IPS DF 6.9 (cell line): ENCODE data around the gene GNG3.
A peak's percentile ranks its signal among the peaks of the same experiment; 100 is the strongest.
"Not testable (repeated sequence)": the region's sequence is repeated elsewhere in the genome, so short reads cannot be mapped to it uniquely, and the experiment has no call there.

Experiments used
- DNase-seq: peaks from one replicate; pipeline ENCODE4 v3.0.0-alpha.2; 2013; ENCODE audit warnings: low read depth, low spot score
- H3K27ac ChIP-seq: one replicate; pipeline ENCODE4 v1.5.1; 2013; ENCODE audit warnings: low read length, control low read depth
- H3K27me3 ChIP-seq: 2 replicates; pipeline ENCODE4 v1.6.1; 2013; ENCODE audit warnings: mild to moderate bottlenecking, low read length; ENCODE audit not compliant: control insufficient read depth, insufficient read depth
- H3K36me3 ChIP-seq: 2 replicates; pipeline ENCODE4 v1.6.1; 2013; ENCODE audit warnings: low read length; ENCODE audit not compliant: control insufficient read depth, insufficient read depth
- H3K4me1 ChIP-seq: 2 replicates; pipeline ENCODE4 v1.6.1; 2013; ENCODE audit warnings: low read length; ENCODE audit not compliant: control insufficient read depth, insufficient read depth
- H3K4me3 ChIP-seq: 2 replicates; pipeline ENCODE4 v1.5.1; 2013; ENCODE audit warnings: mild to moderate bottlenecking, low read length
- H3K9me3 ChIP-seq: 2 replicates; pipeline ENCODE4 v1.6.1; 2013; ENCODE audit warnings: low read length, inconsistent platforms; ENCODE audit not compliant: control insufficient read depth, insufficient read depth
- WGBS: extraction: QIAGEN DNeasy Blood & Tissue Kit; methylation state at CpG from one replicate; pipeline ENCODE4 v1.1.7; 2013; ENCODE audit warnings: mixed read lengths, missing lambda C conversion rate; ENCODE audit not compliant: insufficient read length, insufficient coverage; 5-methylcytosine and 5-hydroxymethylcytosine counted together

Gene GNG3

GRCh38 chr11:62687508-62688396 is 19.7 kb upstream of the GNG3 start:
- 100% methylated on average over 2 of the region's 74 CpGs for WGBS
- Histone ChIP-seq H3K4me1 (no peaks in the 10 kb centered on the region), H3K27me3 (no peaks in the 10 kb centered on the region), H3K4me3 (no peak overlapping the region), H3K36me3 (peaks cover 16% of the 10 kb centered on the region), H3K9me3 (no peaks in the 10 kb centered on the region), H3K27ac (no peak overlapping the region)
- no peak for DNase-seq

GRCh38 chr11:62688491-62688890 is 19.0 kb upstream of the GNG3 start:
- Histone ChIP-seq H3K4me3 (no peak overlapping the region), H3K27me3 (no peaks in the 10 kb centered on the region), H3K4me1 (no peaks in the 10 kb centered on the region), H3K9me3 (no peaks in the 10 kb centered on the region), H3K36me3 (peaks cover 16% of the 10 kb centered on the region), H3K27ac (no peak overlapping the region)
- no peak for DNase-seq
- WGBS: no CpG with 5 or more reads among the region's 1 CpG

- no peaks in the 10 kb centered on the region for H3K27me3 ChIP-seq
- no peak for DNase-seq
- H3K4me1 ChIP-seq: no peaks in the 10 kb centered on the region
- H3K36me3 ChIP-seq: peaks cover 16% of the 10 kb centered on the region
- H3K4me3 ChIP-seq: no peak within 1 kb of the TSS
- WGBS: no CpG with 5 or more reads among the region's 11 CpGs
- H3K9me3 ChIP-seq: no peaks in the 10 kb centered on the region
- no peak within 1 kb of the TSS for H3K27ac ChIP-seq
Measured at GRCh38 chr11:62689421-62690183, 17.9 kb upstream of the GNG3 start, which contains the start of gene LRRN4CL. TSS of gene LRRN4CL (minus strand) at chr11:62689530. CDS start at chr11:62688508, 1,022 bp downstream.

- H3K36me3 ChIP-seq: peaks cover 16% of the 10 kb centered on the region; the same call in 1 of the 2 replicates
Measured at GRCh38 chr11:62693624-62694023, 13.9 kb upstream of the GNG3 start.

GRCh38 chr11:62694455-62695167 is 12.9 kb upstream of the GNG3 start:
- Histone ChIP-seq H3K36me3 (peaks cover 17% of the 10 kb centered on the region; the same call in 1 of the 2 replicates), H3K27me3 (no peaks in the 10 kb centered on the region), H3K9me3 (no peaks in the 10 kb centered on the region), H3K4me1 (no peaks in the 10 kb centered on the region), H3K4me3 (no peak overlapping the region), H3K27ac (no peak overlapping the region)
- whole genome bisulfite sequencing: no CpG with 5 or more reads among the region's 14 CpGs
- DNase-seq: no peak

More at GRCh38 chr11:62693624-62694023, 13.9 kb upstream of the GNG3 start:
- H3K27ac ChIP-seq, DNase-seq, H3K4me3 ChIP-seq, H3K4me1 ChIP-seq, H3K9me3 ChIP-seq, H3K27me3 ChIP-seq: not testable (repeated sequence)
- no CpG with 5 or more reads among the region's 4 CpGs for WGBS

- Histone ChIP-seq H3K27ac (no peak overlapping the region), H3K36me3 (peaks cover 3% of the 10 kb centered on the region; the same call in 1 of the 2 replicates), H3K4me3 (no peak overlapping the region), H3K4me1 (no peaks in the 10 kb centered on the region), H3K27me3 (no peaks in the 10 kb centered on the region), H3K9me3 (no peaks in the 10 kb centered on the region)
- DNase-seq: no peak
- WGBS: no CpG with 5 or more reads among the region's 11 CpGs
Measured at GRCh38 chr11:62702246-62702645, 5.2 kb upstream of the GNG3 start.

GRCh38 chr11:62703921-62704320 is 3.6 kb upstream of the GNG3 start:
- WGBS: no CpG with 5 or more reads among the region's 4 CpGs
- H3K4me1 ChIP-seq, DNase-seq, H3K4me3 ChIP-seq, H3K27me3 ChIP-seq, H3K36me3 ChIP-seq, H3K27ac ChIP-seq, H3K9me3 ChIP-seq: not testable (repeated sequence)

GRCh38 chr11:62705413-62705812 is 2.1 kb upstream of the GNG3 start:
- Histone ChIP-seq H3K27ac (no peak overlapping the region), H3K4me1 (no peaks in the 10 kb centered on the region; the same call in 1 of the 2 replicates), H3K36me3 (no peaks in the 10 kb centered on the region), H3K9me3 (no peaks in the 10 kb centered on the region), H3K4me3 (peak overlapping the region; percentile 57; the same call in 1 of the 2 replicates), H3K27me3 (no peaks in the 10 kb centered on the region)
- no peak for DNase-seq
- WGBS: no CpG with 5 or more reads among the region's 7 CpGs

- no CpG with 5 or more reads among the region's 73 CpGs for WGBS
- Histone ChIP-seq H3K9me3 (no peaks in the 10 kb centered on the region), H3K4me1 (no peaks in the 10 kb centered on the region; the same call in 1 of the 2 replicates), H3K36me3 (no peaks in the 10 kb centered on the region), H3K4me3 (peak overlapping the region; percentile 70; the same call in 1 of the 2 replicates), H3K27me3 (no peaks in the 10 kb centered on the region), H3K27ac (no peak overlapping the region)
- no peak for DNase-seq
Measured at GRCh38 chr11:62705880-62706849, 1.3 kb upstream of the GNG3 start.
